AG04449 (cell line): ENCODE results near the gene TUBGCP5.
A peak's percentile ranks its signal among the peaks of the same experiment; 100 is the strongest.

Source experiments
- CTCF ChIA-PET: fragments of 350-600 bp; formaldehyde crosslinking; extraction: SDS; loops from one replicate; lab custom pipeline; 2021; ENCODE audit warnings: antibody characterized with exemption; lab: Yijun Ruan, JAX
- POLR2A ChIA-PET: fragments of 400-600, 350-600 bp; formaldehyde crosslinking; extraction: SDS; loops from one replicate; lab custom pipeline; 2020; ENCODE audit warnings: antibody characterized with exemption, inconsistent platforms; lab: Yijun Ruan, JAX
- DNase-seq: peaks from one replicate; pipeline ENCODE4 v3.0.0-alpha.2; 2010; ENCODE audit warnings: low read depth, low spot score
- H3K4me3 ChIP-seq: 2 replicates; pipeline ENCODE4 v1.5.1; 2011; ENCODE audit warnings: low read depth, mild to moderate bottlenecking, control low read depth, low read length
- TF ChIP-seq, protein P1 (sequence below): IDR thresholded peaks from one replicate; pipeline ENCODE4 v1.5.1; 2011; ENCODE audit warnings: mild to moderate bottlenecking, moderate library complexity, low read length, control low read depth, inconsistent platforms; ENCODE audit not compliant: insufficient read depth; ENCODE audit errors: missing control alignments

TUBGCP5 gene

DNA sequence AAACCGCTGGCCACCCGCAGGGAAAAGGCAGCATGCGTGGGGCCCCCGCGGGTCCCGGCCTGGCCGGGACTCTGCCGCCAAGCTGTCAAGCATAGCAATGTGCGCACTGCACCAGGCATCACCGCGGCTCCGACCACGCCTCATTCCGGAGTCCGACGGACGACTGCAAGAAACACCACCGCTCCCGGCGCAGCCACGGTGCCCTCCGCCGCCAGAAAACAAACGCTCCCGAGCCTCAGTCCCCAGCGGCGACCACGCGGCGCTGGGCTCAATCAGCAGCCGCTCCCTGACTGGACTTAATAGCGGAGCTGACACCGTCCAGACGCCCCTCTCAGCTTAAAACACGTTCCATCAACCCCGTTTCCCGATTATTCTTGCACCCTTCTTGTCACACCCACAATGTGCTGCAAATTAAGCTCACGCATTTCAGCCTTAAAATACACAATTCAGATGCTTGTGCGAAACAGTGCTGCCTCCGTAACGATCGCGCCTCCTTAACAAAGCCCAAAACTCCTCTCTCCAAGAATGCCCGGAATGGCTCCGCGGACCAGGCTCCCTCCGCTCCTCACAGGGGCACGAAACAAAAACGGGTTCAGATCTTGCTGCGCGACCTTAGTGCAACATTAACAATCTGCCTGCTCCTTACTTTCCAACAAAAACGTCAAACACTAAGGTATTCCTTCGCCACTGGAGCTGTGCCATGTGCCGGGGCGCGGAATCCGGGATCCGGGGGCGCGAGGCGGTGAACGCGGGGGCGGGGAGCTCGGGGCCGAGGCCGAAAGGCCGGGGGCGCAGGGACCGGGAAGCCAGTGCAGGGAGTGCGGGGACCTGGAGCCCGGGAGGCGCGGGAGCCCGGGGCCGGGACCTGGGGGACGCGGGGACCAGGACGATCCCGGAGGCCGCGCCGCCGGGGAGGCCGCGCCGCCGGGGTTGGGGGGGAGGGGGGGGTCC, 59.9 kb downstream of the TUBGCP5 start:
- peak overlapping the region; percentile 87 for H3K4me3 ChIP-seq
- no peak for DNase-seq
- POLR2A ChIA-PET = interaction anchor here (0.6 kb wide), 2 partner anchors 140 to 314 kb away, joined by 3 read pairs; no protein-coding TSS in a partner anchor
- CTCF ChIA-PET = interaction anchor here (0.7 to 1.5 kb wide), 3 partner anchors 15 to 57 kb away, joined by 3 to 4 read pairs (median 4); no protein-coding TSS in a partner anchor
- TF ChIP-seq, protein P1, sequence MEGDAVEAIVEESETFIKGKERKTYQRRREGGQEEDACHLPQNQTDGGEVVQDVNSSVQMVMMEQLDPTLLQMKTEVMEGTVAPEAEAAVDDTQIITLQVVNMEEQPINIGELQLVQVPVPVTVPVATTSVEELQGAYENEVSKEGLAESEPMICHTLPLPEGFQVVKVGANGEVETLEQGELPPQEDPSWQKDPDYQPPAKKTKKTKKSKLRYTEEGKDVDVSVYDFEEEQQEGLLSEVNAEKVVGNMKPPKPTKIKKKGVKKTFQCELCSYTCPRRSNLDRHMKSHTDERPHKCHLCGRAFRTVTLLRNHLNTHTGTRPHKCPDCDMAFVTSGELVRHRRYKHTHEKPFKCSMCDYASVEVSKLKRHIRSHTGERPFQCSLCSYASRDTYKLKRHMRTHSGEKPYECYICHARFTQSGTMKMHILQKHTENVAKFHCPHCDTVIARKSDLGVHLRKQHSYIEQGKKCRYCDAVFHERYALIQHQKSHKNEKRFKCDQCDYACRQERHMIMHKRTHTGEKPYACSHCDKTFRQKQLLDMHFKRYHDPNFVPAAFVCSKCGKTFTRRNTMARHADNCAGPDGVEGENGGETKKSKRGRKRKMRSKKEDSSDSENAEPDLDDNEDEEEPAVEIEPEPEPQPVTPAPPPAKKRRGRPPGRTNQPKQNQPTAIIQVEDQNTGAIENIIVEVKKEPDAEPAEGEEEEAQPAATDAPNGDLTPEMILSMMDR = no peak

DNA sequence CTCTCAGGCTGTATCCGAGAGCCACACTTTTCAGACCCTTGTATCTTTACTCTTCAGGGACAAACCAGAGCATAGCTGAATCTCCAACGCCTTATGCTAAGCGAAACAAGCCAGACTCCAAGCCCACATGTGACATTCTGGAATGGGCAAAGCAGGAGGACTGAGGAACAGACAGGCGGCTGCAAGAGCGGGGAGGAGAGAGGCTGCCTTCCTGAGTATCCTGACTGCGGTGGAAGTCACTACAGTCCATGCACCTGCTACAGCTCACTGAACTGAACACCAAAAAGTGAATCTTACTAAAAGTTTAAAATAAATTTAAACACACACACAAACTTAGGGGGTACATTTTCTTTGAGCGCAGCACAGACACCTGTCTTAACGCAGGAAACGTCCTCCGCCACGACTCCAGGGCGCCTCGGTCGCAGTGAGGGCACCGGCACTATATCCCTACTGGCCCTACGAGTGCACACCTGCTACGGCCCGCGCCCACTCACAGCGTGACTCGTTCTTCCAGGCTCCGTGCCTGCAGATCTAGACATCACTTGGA, 60.6 kb downstream of the TUBGCP5 start:
- TF ChIP-seq, protein P1 = no peak
- ChIA-PET CTCF (interaction anchor here (0.7 to 1.5 kb wide), 3 partner anchors 15 to 58 kb away, joined by 3 to 4 read pairs (median 4); no protein-coding TSS in a partner anchor), POLR2A (interaction anchor here (0.6 kb wide), 1 partner anchor 139 kb away, joined by 3 read pairs; no protein-coding TSS in a partner anchor)
- no peak for DNase-seq
- H3K4me3 ChIP-seq = peak overlapping the region; percentile 87

DNA sequence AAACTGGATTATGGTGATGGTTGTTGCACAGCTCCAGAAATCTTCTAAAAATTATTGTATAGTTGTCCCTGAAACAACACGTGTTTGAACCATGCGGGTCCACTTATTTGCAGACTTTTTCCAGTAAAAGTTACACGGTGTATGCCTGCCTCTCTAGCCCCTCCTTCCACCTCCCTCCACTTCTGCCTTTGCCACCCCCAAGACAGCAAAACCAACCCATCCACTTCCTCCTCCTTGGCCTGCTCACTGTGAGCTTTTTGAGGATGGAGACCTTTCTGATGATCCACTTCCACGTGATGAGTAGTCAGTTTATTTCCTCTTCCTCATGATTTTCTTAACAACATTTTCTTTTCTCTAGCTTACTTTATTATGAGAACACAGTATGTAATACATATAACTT, 64.6 kb downstream of the TUBGCP5 start:
- ChIA-PET CTCF (interaction anchor here (1.1 kb wide), 1 partner anchor 62 kb away, joined by 4 read pairs; no protein-coding TSS in a partner anchor), POLR2A (interaction anchor here (0.6 kb wide), 1 partner anchor 11 kb away, joined by 4 read pairs; no protein-coding TSS in a partner anchor)
- TF ChIP-seq, protein P1 = no peak
- no peak overlapping the region for H3K4me3 ChIP-seq
- no peak for DNase-seq

DNA sequence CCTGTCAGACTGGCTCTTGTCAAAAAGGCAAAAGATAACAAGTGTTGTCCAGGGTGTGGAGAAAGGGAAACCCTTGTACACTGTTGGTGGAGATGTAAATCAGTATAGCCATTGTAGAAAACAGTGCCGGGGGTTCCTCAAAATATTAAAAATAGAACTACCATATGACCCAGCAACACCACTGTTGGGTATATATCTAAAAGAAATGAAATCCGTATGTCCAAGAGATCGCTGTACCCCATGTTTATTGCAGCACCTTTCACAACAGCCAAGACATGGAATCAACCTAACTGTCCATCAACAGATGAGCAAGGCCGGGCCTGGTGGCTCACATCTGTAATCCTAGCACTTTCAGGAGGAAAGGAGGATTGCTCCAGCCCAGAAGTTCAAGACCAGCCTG, 65.4 kb downstream of the TUBGCP5 start:
- ChIA-PET POLR2A (interaction anchor here (0.6 kb wide), 1 partner anchor 10 kb away, joined by 4 read pairs; no protein-coding TSS in a partner anchor), CTCF (no interaction called here)
- TF ChIP-seq, protein P1 = no peak
- DNase-seq = no peak
- no peak overlapping the region for H3K4me3 ChIP-seq

DNA sequence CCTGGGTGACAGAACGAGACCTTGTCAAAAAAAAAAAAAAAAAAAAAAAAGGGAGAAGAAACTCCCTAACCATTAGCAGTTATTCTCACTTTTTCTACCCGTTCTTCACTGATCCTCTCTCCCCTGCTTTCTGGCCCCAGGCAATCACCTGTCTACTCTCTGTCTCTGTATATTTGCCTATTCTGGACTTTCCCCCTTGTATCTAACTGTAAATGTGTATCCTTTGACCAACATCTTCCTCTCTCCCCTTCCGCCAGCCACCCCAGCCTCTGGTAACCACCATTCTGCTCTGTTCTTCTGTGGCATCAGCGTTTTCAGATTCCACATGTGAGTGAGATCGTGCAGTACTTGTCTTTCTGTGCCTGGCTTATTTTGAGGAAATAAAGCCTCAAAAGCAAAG, 66.1 kb downstream of the TUBGCP5 start:
- TF ChIP-seq, protein P1 = no peak
- ChIA-PET POLR2A (no interaction called here), CTCF (no interaction called here)
- DNase-seq = no peak
- no peak overlapping the region for H3K4me3 ChIP-seq

DNA sequence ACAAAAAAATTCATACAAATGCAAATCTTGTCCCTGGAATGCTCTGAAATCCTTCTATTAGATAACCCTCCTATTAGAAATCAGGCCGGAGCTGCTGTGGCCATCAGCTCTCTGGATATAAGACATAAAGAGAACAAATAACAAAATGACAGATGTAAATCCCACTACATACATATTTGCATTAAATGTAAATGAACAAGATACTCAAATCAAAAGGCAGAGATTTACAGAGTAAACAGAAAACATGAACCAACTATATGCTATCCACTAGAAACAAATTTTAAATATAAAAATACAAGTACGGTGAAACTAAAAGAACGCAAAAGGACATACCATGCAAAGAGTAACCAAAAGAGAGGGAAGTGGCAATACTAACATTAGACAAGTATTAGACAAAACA, 69.9 kb downstream of the TUBGCP5 start:
- TF ChIP-seq, protein P1 = no peak

More for the DNA sequence above, 69.9 kb downstream of the TUBGCP5 start:
- CTCF ChIA-PET = no interaction called here
- DNase-seq = no peak
- POLR2A ChIA-PET = no interaction called here
- H3K4me3 ChIP-seq = no peak overlapping the region
